ENCODE data around the gene RGL3.
"Not testable (repeated sequence)": the region's sequence is repeated elsewhere in the genome, so short reads cannot be mapped to it uniquely, and the experiment has no call there.

The RGL3 gene

DNA sequence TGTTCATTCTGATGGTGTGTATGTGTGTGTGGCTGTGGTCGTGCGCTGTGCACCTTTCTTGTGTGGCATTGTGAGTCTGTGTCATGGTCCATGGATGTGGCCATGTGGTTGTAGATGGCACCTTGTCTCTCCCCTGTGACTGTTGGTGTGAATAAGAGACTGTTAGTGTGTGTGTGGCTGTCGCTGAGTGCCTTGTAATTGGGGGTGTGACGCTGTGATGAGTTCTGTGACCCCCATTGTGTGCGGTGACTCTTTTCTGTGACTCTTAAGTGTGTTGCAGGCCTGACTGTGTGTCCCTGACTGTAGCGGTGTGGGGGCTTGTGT, 63.1 kb downstream of the RGL3 start:
- no peak for DNase-seq

DNA sequence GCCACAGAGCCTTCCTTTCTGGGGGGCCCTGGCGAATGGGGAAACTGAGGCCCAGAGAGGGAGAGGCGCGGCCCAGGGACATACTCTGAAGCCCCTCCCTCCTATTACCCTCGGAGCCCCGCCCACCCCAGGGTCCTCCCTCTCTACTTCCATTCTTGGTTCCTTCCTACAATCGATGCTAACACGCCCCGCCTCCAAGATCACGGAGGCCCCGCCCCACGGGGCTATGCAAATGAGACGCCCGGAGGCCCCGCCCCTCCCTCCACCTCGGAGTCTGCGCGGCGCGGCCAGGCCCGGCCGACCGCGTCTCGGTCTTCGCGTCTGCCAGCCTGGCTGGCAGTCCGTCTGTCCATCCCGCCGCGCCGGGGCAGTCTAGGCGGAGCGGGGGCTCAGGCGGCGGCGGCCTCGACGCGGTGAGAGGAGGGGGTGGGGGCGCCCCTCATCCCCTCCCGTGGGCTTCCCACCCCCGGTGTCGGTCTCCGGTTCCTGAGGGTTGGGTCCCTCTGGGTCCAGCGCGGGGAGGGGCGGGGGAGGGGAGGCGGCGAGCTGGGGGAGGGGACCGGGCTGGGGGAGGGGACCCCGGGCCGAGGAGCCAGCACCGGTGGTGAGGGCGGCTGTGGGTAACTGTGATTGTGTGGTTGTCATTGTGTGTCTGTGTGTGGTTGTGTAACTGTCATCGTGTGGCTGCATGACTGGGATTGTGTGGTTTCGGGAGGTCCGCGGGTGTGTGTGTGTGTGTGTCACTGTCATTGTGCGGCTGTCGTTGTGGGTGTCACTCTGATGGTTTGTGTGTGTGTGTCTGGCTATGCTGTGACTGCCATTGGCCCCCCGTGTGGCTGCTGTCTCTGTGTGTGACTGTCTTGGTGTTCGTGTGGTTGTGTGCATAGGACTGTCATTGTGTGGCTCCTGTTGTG, 63.7 kb downstream of the RGL3 start, which contains the start of gene PLPPR2:
Gene PLPPR2 (plus strand): TSS at position 273 of the 914 bp plus-strand sequence. CDS start 2,242 bp downstream, outside the sequence.
- peak; percentile 60 for DNase-seq

DNA sequence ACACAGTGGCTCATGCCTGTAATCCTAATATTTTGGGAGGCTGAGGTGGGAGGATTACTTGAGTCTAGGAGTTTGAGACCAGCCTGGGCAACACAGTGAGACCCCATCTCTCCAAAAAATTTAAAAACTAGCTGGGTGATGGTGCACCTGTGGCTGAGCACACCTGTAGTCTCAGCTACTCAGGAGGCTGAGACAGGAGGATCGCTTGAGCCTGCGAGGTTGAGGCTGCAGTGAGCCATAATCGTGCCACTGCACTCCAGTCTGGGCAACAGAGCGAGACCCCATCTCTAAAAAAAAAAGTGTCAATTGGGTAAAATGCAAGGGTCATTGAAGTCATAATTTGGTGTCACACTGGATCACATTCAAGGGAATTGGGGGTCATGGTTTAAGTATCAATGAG, 65.0 kb downstream of the RGL3 start:
- DNase-seq: not testable (repeated sequence)

DNA sequence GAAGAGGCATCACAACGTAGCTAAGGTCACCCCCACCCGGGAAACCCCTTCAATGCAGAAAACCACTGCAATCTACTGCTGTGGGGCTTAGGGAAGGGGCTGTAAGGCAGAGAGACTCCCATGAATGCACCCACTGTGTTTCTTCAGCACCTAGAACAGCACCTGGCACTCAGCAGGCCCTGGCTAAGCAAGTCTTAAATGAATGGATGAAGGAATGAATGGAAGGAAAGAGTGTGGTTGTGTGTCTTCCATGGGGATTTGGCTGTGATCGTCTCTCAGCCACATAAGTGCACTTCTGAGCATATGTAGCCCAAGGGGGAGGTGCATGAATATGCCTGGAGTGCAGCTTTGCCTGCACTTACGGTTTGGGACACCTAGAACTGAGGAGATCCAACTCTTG, 69.9 kb downstream of the RGL3 start:
- no peak for DNase-seq

DNA sequence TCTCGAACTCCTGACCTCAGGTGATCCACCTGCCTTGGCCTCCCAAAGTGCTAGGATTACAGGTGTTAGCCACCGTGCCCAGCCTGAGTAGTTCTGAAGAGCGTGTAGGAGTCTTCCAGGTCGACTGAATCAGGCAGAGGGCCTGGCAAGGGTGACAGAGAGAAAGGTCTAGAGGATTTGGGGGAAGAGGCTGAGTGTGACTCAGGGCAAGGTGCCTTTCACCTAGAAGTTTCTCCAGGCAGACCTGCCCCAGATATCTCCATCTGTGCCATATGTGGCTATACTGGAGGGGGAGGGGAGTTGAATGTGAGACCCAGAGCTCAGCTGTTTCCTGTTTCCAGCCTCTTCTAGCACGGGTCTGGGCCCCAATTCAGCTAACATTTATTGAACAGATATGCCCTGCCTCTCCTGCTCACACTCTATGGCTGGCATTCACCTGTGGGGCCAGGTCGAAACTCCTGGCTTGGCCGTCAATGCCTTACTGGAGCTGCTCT, 71.5 kb downstream of the RGL3 start:
- DNase-seq: no peak

DNA sequence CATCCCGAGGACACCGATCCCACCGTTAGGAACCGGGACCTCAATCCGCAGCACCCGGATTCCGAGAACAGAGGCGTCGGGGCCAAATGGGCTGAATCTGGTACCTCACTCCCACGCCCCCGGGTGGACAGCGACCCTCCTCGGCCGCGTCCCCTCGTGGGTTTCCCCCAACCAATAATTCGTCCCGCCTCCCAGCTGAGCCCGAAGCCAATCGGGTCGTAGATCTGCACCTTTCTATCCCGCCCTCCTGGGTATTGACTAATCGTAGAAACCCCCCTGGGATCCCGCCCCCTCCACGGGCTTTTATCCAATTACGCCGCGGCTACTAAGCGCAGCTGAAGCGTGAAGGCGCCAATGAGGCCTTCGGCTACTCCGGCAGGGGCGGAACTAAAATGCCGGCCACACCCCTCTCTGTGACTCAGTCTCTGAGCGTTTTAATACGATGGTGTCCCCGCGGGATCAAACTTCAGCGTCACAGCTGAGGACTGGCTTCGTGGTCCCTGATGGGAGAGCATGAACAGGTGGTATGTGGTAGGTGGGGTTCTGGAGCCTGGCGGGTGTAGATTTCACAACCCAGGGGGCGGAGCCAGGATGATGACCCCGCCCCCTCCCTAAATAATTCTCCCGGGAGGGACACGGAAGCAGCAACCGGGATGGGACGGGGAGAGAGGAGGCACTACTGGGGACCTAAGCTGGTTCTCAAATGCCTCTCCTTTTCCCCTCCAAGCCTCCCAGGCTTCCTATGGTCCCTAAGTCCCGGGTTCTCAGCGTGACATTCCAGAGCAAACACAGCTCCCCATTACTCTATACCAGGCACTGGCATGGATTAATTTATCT, 72.8 kb downstream of the RGL3 start, which contains the start of the genes CCDC159 and TMEM205:
Gene CCDC159 (plus strand): TSS at position 416 of the 837 bp plus-strand sequence. CDS start 88 bp downstream, at position 504.
Gene TMEM205 (minus strand): TSS at position 165 of the 837 bp plus-strand sequence. CDS start 649 bp downstream, outside the sequence.
- DNase-seq: peak; percentile 95

DNA sequence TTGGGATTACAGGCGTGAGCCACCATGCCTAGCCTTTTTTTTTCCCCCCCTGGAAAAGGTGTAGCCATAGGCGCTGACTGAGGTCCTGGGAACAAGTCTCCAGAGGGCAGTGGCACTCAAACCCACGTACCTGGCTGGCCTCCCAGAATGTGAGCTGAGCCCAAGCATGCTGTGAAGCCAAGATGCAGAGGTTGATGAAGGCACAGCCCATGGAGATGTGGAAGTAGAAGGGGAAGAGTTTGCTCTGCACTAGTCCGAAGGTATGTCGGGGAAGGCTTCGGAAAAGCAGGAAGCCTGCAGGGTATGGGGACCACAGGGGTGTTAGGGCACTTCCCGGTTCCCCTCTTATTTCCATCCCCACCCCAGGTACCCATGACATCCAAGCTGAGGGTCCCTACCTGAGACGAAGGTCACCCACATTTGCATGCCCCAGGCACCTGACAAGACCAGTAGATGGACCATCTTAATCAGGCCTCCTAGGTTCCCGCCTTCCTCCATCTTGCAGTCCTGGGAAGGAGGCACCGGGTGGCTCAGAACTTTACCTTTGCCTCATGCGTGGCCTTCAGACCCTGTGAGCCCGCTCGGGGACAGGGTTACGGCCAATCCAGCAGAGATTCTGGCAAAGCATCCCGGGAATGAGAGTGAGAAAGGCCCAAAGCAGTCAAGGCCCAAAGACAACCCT, 73.9 kb downstream of the RGL3 start:
- DNase-seq: no peak
